DOHH2 (cell line): ENCODE measurements around the gene PDE11A.

ENCODE experiments used
- CTCF ChIP-seq: fragments of 200-600 bp; sonication (generic); IDR thresholded peaks from one replicate; pipeline ENCODE4 v1.5.1; 2014; ENCODE audit warnings: antibody characterized with exemption, mild to moderate bottlenecking, low read depth, low read length; ENCODE audit not compliant: poor library complexity, severe bottlenecking
- EZH2phosphoT487 ChIP-seq: fragments of 200-600 bp; sonication (generic); IDR thresholded peaks from 2 replicates; pipeline ENCODE4 v1.6.1; 2017; ENCODE audit warnings: borderline replicate concordance, mild to moderate bottlenecking, antibody characterized with exemption, low read length, moderate library complexity, mixed read lengths

- TF ChIP-seq CTCF, result no peak
- no peak for TF ChIP-seq EZH2phosphoT487
Measured at GRCh38 chr2:177905640-177906039, 166.9 kb downstream of the PDE11A start.
